ENCODE data around the gene ST14.
"Not testable (repeated sequence)": the region's sequence is repeated elsewhere in the genome, so short reads cannot be mapped to it uniquely, and the experiment has no call there.

Gene ST14

GRCh38 chr11:130183878-130184610, 24.5 kb downstream of the ST14 start:
- in situ Hi-C loops (cut with MboI; ENCODE audit: low sequenced_read_pairs) = no loop called here

- in situ Hi-C loops (cut with MboI; ENCODE audit: low sequenced_read_pairs) = no loop called here
Observed at GRCh38 chr11:130187096-130187495, 27.5 kb downstream of the ST14 start.

GRCh38 chr11:130188047-130188446, 28.5 kb downstream of the ST14 start:
- in situ Hi-C loops (cut with MboI; ENCODE audit: low sequenced_read_pairs) = no loop called here

- in situ Hi-C loops (cut with MboI; ENCODE audit: low sequenced_read_pairs) = no loop called here
Observed at GRCh38 chr11:130188585-130189347, 29.2 kb downstream of the ST14 start.

- in situ Hi-C loops (cut with MboI; ENCODE audit: low sequenced_read_pairs) = no loop called here
Observed at GRCh38 chr11:130189492-130190210, 30.1 kb downstream of the ST14 start.

DNA sequence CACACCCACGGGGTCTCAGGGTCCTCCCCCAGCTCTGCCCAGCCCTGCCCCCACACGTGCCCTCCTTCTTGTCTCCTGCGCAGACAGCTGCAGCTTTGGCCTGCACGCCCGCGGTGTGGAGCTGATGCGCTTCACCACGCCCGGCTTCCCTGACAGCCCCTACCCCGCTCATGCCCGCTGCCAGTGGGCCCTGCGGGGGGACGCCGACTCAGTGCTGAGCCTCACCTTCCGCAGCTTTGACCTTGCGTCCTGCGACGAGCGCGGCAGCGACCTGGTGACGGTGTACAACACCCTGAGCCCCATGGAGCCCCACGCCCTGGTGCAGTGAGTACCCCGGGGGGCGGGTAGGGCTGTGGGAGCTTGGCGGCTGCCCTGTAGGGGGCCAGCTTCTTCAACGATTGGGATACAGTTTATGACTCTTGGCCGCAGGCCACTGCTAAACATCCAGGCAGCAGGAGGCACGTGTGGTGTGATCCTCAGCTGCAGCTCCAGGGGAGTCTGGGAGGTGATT, 30.8 kb downstream of the ST14 start:
- in situ Hi-C loops (cut with MboI; ENCODE audit: low sequenced_read_pairs) = no loop called here

- in situ Hi-C loops (cut with MboI; ENCODE audit: low sequenced_read_pairs) = no loop called here
Observed at GRCh38 chr11:130191896-130192295, 32.3 kb downstream of the ST14 start.

DNA sequence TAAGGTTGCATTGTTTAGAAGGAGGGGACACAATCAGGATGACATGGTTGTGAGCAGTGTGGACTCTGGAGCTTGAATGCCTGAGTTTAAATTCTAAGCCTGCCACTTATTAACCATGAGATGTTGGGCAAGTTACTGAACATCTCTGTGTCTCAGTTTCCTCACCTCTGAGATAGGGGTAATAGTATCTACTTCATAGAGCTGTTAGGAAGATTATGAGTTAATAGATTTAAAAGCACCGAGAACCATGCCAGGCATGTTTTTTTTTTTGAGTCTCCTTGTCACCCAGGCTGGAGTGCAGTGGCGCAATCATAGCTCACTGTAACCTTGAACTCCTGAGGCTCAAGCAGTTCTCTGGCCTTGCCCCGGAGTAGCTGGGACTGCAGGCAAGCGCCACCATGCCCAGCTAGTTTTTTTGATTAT, 33.3 kb downstream of the ST14 start:
- in situ Hi-C loops (cut with MboI; ENCODE audit: low sequenced_read_pairs) = no loop called here

DNA sequence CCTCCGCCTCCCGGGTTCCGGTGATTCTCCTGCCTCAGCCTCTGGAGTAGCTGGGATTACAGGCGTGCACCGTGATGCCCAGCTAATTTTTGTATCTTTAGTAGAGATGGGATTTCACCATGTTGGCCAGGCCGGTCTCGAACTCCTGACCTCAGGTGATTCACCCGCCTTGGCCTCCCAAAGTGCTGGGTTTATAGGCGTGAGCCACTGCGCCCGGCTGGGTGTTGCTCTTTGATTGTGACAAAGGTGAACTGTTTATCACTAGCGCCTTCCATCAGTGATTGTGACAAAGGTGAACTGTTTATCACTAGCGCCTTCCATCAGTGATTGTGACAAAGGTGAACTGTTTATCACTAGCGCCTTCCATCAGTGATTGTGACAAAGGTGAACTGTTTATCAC, 34.0 kb downstream of the ST14 start:
- in situ Hi-C loops (cut with MboI; ENCODE audit: low sequenced_read_pairs) = not testable (repeated sequence)

- in situ Hi-C loops (cut with MboI; ENCODE audit: low sequenced_read_pairs) = no loop called here
Observed at GRCh38 chr11:130194241-130195023, 34.9 kb downstream of the ST14 start.

GRCh38 chr11:130197386-130198035, 37.9 kb downstream of the ST14 start:
- in situ Hi-C loops (cut with MboI; ENCODE audit: low sequenced_read_pairs) = no loop called here

- in situ Hi-C loops (cut with MboI; ENCODE audit: low sequenced_read_pairs) = no loop called here
Observed at GRCh38 chr11:130198292-130198691, 38.7 kb downstream of the ST14 start.

DNA sequence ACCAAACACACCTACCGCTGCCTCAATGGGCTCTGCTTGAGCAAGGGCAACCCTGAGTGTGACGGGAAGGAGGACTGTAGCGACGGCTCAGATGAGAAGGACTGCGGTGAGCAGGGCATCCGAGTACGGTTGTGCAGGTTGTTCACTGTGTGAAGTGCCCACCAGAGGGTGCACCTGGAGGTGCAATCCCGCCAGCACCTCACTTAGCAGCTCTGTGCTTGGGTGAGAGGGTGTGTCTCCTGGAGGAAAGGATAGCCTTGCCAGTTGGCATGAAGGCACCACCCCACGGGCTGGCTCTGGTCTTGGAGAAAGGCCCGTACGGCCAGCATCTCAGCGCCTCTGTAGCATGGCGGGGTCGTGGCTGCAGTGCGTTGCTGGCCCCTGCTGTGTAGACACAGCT, 39.4 kb downstream of the ST14 start:
- in situ Hi-C loops (cut with MboI; ENCODE audit: low sequenced_read_pairs) = no loop called here

GRCh38 chr11:130199792-130200191, 40.2 kb downstream of the ST14 start:
- in situ Hi-C loops (cut with MboI; ENCODE audit: low sequenced_read_pairs) = loop anchor here (25.0 kb wide), 1 partner anchor 188 kb away; no protein-coding TSS in a partner anchor

DNA sequence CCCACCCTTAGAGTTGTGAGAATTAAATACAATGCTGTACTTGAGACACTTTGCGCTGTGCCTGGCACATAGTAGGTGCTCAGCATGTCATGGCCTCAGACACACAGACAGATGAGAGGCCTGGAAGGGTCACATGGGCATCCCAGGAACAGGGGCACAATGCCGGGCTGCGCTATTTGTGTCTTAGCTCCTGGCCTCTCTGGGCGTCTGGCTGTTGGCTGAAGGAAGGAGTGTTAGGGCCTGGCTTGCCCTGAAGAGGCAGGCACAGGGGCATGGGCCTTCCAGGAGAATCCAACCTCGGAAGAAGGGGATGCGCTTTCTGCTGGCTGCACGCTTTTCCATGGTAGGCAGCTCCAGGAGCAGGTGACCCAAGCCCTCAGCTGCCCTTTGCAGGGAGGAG, 41.4 kb downstream of the ST14 start:
- in situ Hi-C loops (cut with MboI; ENCODE audit: low sequenced_read_pairs) = loop anchor here (25.0 kb wide), 1 partner anchor 186 kb away; no protein-coding TSS in a partner anchor

DNA sequence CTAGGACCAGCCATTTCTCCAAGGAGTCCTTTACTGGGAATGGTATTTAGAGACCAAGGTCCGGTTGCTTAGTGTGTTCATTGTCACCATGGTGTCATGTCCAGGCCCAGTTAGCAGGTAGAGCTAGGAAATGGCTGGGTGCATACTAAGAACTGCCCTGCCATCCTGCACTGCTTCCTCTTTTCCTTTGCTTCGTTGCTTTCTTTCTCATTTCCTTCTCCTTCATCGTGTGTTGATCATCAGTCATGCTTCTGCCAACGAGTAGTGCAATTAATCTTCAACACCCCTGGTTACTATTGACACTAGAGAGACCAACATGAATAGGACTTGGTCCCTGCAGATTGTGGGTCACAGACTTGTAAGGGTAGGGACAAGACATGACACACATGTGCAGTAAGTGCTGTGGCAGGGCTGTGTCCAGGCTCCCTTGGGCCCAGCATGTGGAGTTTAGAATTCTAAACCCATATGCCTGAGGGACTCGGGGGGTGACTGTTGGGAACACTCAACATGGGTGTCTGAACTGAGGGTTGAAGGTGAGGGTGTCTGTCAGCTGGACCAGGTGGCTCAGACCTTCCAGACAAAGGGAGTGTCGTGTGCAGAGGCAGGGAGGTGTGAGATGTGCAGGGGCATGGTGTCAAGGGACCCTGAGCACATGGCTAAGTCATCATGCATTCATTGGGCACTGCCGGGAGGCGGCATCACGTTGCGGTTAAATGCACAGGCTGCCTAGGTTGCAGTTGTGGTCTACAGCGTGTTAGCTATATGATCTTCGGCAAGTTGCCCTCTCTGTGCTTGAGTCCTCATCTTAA, 42.6 kb downstream of the ST14 start:
- in situ Hi-C loops (cut with MboI; ENCODE audit: low sequenced_read_pairs) = loop anchor here (25.0 kb wide), 1 partner anchor 185 kb away; no protein-coding TSS in a partner anchor

DNA sequence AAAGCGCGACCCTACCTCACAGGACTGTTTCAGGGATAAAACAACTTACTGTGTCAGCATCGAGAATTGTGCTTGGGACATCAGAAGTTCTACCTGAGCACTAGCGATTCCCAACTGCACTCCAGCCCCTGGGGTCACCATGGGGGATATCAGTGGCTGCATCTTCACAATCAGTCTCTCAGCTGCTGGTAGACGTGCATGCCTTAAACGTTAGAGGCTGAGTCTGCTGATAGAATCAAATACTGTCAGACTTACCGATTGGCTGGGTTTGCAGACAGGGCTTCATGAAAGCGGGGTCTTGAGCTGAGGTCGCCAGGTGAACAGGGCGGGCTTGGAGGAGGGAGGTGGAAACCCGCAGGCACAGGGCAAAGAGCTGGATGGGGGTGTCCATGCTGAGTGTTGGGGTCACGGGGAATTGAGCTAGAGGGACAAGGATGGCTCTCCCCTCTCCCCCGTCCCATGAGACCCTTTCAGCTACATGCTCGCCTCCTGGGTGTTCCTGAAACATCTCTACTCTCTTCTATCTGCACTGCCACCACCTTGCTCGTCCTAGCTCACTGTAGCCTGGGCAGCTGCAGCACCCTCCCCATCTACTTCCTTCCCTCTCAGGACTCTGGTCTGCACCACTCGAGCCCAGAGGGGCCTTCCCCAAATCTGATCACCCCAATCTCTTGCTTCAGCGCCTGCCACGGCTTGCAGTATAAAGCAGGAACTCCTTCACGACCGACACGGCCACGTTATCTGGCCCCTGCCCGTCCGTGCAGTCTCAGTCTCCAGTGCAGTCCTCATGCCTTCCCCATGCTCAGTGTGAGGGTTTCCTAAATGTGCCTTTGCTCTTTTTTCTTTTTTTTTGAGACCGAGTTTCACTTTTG, 43.5 kb downstream of the ST14 start:
- in situ Hi-C loops (cut with MboI; ENCODE audit: low sequenced_read_pairs) = loop anchor here (25.0 kb wide), 1 partner anchor 184 kb away; no protein-coding TSS in a partner anchor
